C4-2B (cell line): ENCODE data around the gene LHX3.

Experiments
- CTCF ChIP-seq: fragments of 450-650 bp; conservative IDR thresholded peaks from 2 replicates; pipeline ENCODE4 v1.5.1; 2017; ENCODE audit warnings: mild to moderate bottlenecking
- ZFX ChIP-seq: fragments of 450-650 bp; IDR thresholded peaks from 2 replicates; pipeline ENCODE4 v1.6.1; 2017

GRCh38 chr9:136152931-136153330 is 52.0 kb downstream of the LHX3 start:
- no peak for TF ChIP-seq CTCF
- TF ChIP-seq ZFX: no peak
